Memory B cell (primary cell): ENCODE results near the gene CRYL1.
A peak's percentile ranks its signal among the peaks of the same experiment; 100 is the strongest.
"Not testable (repeated sequence)": the region's sequence is repeated elsewhere in the genome, so short reads cannot be mapped to it uniquely, and the experiment has no call there.

Experiments
- ATAC-seq: fragments of 150-1000 bp; cut with Tn5 transposase; 2 replicates; pipeline ENCODE4 v1.10.0; 2021; ENCODE audit warnings: low read depth, mild to moderate bottlenecking, moderate library complexity
- DNase-seq, 2 donors: peaks; one replicate each; pipeline ENCODE4 v3.0.0; 2022; ENCODE audit warnings: low spot score in 2 of 2
- H3K27ac Mint-ChIP-seq: one replicate; pipeline ENCODE4 v1.8.0; 2022; ENCODE audit warnings: mild to moderate bottlenecking, moderate library complexity, mixed read lengths
- H3K27me3 Mint-ChIP-seq: one replicate; pipeline ENCODE4 v1.8.0; 2022; ENCODE audit warnings: mixed read lengths
- H3K36me3 Mint-ChIP-seq: one replicate; pipeline ENCODE4 v1.8.0; 2022; ENCODE audit warnings: mild to moderate bottlenecking, mixed read lengths
- H3K4me1 Mint-ChIP-seq: one replicate; pipeline ENCODE4 v1.8.0; 2022; ENCODE audit warnings: mixed read lengths
- H3K4me3 Mint-ChIP-seq: one replicate; pipeline ENCODE4 v1.8.0; 2022; ENCODE audit warnings: mild to moderate bottlenecking, moderate library complexity, mixed read lengths
- H3K9me3 Mint-ChIP-seq: one replicate; pipeline ENCODE4 v1.8.0; 2022; ENCODE audit warnings: mixed read lengths

The CRYL1 gene

GRCh38 chr13:20441879-20442278 is 83.8 kb downstream of the CRYL1 start:
- Mint-ChIP-seq H3K4me1 (no peaks in the 10 kb centered on the region), H3K36me3 (peaks cover 20% of the 10 kb centered on the region), H3K27ac (no peak overlapping the region), H3K4me3 (no peak overlapping the region), H3K9me3 (peaks cover 2% of the 10 kb centered on the region), H3K27me3 (no peaks in the 10 kb centered on the region)
- ATAC-seq (no peak), DNase-seq (no peak)

- Mint-ChIP-seq H3K4me1 (no peaks in the 10 kb centered on the region), H3K27me3 (no peaks in the 10 kb centered on the region), H3K27ac (no peak overlapping the region), H3K9me3 (peaks cover 2% of the 10 kb centered on the region), H3K36me3 (peaks cover 19% of the 10 kb centered on the region), H3K4me3 (no peak overlapping the region)
- no peak for ATAC-seq
- DNase-seq: no peak
Observed at GRCh38 chr13:20441056-20441455, 84.6 kb downstream of the CRYL1 start.

DNA sequence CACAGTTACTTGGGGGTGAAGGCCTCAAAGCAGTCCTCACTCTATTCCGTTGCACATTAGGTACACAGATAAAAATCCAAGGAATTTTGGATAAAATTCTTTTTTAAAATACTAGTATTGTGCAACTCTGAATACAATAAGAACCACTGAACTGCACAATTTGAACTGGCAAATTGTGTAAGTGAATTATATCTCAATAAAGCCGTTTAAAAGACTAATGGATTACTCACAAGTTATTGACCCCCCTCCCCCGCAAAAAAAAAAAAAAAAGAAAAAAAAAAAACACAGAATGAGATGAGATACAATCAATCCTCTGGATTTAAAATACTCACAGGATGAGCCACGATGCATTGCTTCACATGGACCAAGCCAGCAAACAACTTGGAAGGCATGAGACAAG is 86.4 kb downstream of the CRYL1 start:
- DNase-seq: no peak

GRCh38 chr13:20438801-20439200 is 86.9 kb downstream of the CRYL1 start:
- Mint-ChIP-seq H3K9me3 (peaks cover 3% of the 10 kb centered on the region), H3K36me3 (peaks cover 25% of the 10 kb centered on the region), H3K4me1 (no peaks in the 10 kb centered on the region), H3K27ac (no peak overlapping the region), H3K4me3 (no peak overlapping the region), H3K27me3 (no peaks in the 10 kb centered on the region)
- ATAC-seq (no peak), DNase-seq (no peak)

More for the DNA sequence above, 86.4 kb downstream of the CRYL1 start:
- Mint-ChIP-seq H3K4me1 (no peaks in the 10 kb centered on the region), H3K36me3 (peaks cover 21% of the 10 kb centered on the region), H3K9me3 (peaks cover 3% of the 10 kb centered on the region), H3K27ac (no peak overlapping the region), H3K4me3 (no peak overlapping the region), H3K27me3 (no peaks in the 10 kb centered on the region)
- no peak for ATAC-seq

GRCh38 chr13:20436505-20436904 is 89.2 kb downstream of the CRYL1 start:
- H3K4me3 Mint-ChIP-seq: no peak overlapping the region
- no peak for DNase-seq
- peaks cover 3% of the 10 kb centered on the region for H3K9me3 Mint-ChIP-seq
- H3K36me3 Mint-ChIP-seq: peaks cover 25% of the 10 kb centered on the region
- ATAC-seq: no peak
- H3K27me3 Mint-ChIP-seq: no peaks in the 10 kb centered on the region
- no peaks in the 10 kb centered on the region for H3K4me1 Mint-ChIP-seq
- H3K27ac Mint-ChIP-seq: no peak overlapping the region

DNA sequence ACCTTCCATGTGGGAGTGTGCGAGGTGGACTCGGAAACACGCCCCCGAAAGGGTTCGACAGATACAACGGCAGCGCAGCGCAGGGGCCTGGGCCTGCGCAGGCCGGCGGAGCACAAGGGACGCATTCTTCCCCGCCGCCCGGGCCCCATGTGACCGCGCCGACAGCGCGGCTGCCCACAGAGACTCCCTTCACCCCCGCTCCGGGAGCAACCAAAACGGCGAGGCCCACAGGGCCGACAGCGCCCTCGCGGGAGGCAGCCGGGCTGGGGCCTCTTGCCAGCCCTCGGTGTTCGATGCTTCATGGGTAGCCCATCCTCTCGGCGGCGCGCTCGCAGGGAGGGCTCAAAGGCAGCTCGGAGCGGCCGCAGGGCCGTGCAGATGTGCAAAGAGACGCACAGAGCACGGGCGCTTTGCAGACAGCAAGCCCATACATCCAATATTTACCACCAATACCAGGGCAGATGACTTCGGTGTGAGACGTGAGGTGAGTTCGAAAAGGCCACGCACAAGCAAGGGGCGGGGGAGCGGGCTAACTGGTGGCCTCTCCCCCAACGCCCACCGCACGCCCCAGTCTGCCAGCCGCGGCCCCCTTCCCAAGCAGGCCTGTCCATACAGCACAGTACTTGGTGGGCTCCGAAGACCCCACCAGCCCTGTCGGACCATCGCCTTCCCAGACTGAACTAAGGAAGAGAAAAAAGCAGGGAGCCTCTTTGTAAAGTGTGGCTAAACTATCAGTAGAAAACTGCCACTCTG is 89.9 kb downstream of the CRYL1 start:
- Mint-ChIP-seq H3K27me3 (no peaks in the 10 kb centered on the region), H3K4me1 (no peaks in the 10 kb centered on the region), H3K27ac (no peak overlapping the region), H3K4me3 (no peak overlapping the region), H3K9me3 (peaks cover 3% of the 10 kb centered on the region), H3K36me3 (peaks cover 25% of the 10 kb centered on the region)
- ATAC-seq (no peak), DNase-seq (no peak)

DNA sequence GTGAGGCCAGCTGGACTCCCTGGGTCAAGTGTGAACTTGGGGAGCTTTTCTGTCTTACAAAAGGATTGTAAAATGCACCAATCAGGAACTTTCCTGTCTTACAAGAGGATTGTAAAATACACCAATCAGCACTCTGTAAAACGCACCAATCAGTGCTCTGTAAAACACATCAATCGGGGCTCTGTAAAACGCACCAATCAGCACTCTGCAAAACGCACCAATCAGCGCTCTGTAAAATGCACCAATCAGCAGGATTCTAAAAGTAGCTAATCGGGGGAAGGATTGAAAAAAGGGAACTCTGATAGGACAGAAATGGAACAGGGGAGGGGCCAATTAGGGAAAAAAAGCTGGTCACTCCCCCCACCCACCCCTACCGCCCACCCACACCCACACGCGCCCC is 91.4 kb downstream of the CRYL1 start:
- not testable (repeated sequence) for H3K4me1 Mint-ChIP-seq, H3K27me3 Mint-ChIP-seq, ATAC-seq, DNase-seq, H3K4me3 Mint-ChIP-seq, H3K27ac Mint-ChIP-seq, H3K9me3 Mint-ChIP-seq
- peaks cover 23% of the 10 kb centered on the region for H3K36me3 Mint-ChIP-seq

GRCh38 chr13:20431687-20432384 is 93.8 kb downstream of the CRYL1 start:
- Mint-ChIP-seq H3K4me3 (no peak overlapping the region), H3K9me3 (peaks cover 3% of the 10 kb centered on the region), H3K4me1 (peaks cover 4% of the 10 kb centered on the region), H3K36me3 (peaks cover 23% of the 10 kb centered on the region), H3K27ac (peak overlapping the region; percentile 2), H3K27me3 (no peaks in the 10 kb centered on the region)
- ATAC-seq (no peak), DNase-seq (no peak)

GRCh38 chr13:20431080-20431479 is 94.6 kb downstream of the CRYL1 start:
- peaks cover 8% of the 10 kb centered on the region for H3K4me1 Mint-ChIP-seq
- ATAC-seq (no peak), DNase-seq (no peak)
- no peak overlapping the region for H3K27ac Mint-ChIP-seq
- peaks cover 25% of the 10 kb centered on the region for H3K36me3 Mint-ChIP-seq
- peaks cover 3% of the 10 kb centered on the region for H3K9me3 Mint-ChIP-seq
- no peaks in the 10 kb centered on the region for H3K27me3 Mint-ChIP-seq
- H3K4me3 Mint-ChIP-seq: no peak overlapping the region

DNA sequence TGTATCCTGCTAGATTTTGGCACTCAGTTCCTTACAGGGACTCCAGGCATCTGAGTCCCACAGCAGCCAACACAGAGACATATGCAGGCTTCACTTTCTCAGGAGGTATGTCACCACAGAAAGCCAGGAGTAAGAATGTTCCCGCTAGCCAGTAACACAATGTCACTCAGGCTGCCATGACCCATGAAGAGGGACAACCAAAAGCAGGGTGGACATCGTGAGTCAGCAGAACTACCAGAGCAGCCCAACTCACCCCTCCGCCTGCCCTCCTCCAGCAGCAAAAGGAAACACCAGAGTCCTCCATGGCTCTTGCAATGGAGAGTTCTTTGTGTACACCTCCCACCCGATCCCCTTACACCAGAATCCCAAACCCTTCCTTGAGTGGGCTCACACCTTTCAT is 95.4 kb downstream of the CRYL1 start:
- DNase-seq: no peak
- no peaks in the 10 kb centered on the region for H3K27me3 Mint-ChIP-seq
- no peak overlapping the region for H3K27ac Mint-ChIP-seq
- H3K4me1 Mint-ChIP-seq: peaks cover 8% of the 10 kb centered on the region
- H3K36me3 Mint-ChIP-seq: peaks cover 29% of the 10 kb centered on the region
- peaks cover 3% of the 10 kb centered on the region for H3K9me3 Mint-ChIP-seq
- no peak overlapping the region for H3K4me3 Mint-ChIP-seq
- ATAC-seq: no peak

- ATAC-seq (no peak), DNase-seq (no peak)
- Mint-ChIP-seq H3K27me3 (no peaks in the 10 kb centered on the region), H3K4me3 (no peak overlapping the region), H3K36me3 (peaks cover 32% of the 10 kb centered on the region), H3K9me3 (peaks cover 2% of the 10 kb centered on the region), H3K27ac (no peak overlapping the region), H3K4me1 (peaks cover 11% of the 10 kb centered on the region)
Observed at GRCh38 chr13:20429682-20430081, 96.0 kb downstream of the CRYL1 start.

- no peak for ATAC-seq
- H3K27me3 Mint-ChIP-seq: no peaks in the 10 kb centered on the region
- no peak for DNase-seq
- no peak overlapping the region for H3K4me3 Mint-ChIP-seq
- peaks cover 11% of the 10 kb centered on the region for H3K4me1 Mint-ChIP-seq
- H3K27ac Mint-ChIP-seq: no peak overlapping the region
- no peaks in the 10 kb centered on the region for H3K9me3 Mint-ChIP-seq
- H3K36me3 Mint-ChIP-seq: peaks cover 31% of the 10 kb centered on the region
Observed at GRCh38 chr13:20428666-20429644, 96.7 kb downstream of the CRYL1 start.

GRCh38 chr13:20426766-20427448 is 98.8 kb downstream of the CRYL1 start:
- Mint-ChIP-seq H3K9me3 (no peaks in the 10 kb centered on the region), H3K27ac (no peak overlapping the region), H3K4me1 (peaks cover 11% of the 10 kb centered on the region), H3K4me3 (no peak overlapping the region), H3K27me3 (no peaks in the 10 kb centered on the region), H3K36me3 (peaks cover 37% of the 10 kb centered on the region)
- ATAC-seq: no peak
- DNase-seq: no peak
